Activated CD8-positive, alpha-beta memory T cell treated with anti-CD3 and anti-CD28 coated beads for 24 hours (primary cell): ENCODE results near the gene SLC12A7.

Experiments used
- DNase-seq: peaks from one replicate; pipeline ENCODE4 v3.0.0-alpha.2; 2020

The SLC12A7 gene

DNA sequence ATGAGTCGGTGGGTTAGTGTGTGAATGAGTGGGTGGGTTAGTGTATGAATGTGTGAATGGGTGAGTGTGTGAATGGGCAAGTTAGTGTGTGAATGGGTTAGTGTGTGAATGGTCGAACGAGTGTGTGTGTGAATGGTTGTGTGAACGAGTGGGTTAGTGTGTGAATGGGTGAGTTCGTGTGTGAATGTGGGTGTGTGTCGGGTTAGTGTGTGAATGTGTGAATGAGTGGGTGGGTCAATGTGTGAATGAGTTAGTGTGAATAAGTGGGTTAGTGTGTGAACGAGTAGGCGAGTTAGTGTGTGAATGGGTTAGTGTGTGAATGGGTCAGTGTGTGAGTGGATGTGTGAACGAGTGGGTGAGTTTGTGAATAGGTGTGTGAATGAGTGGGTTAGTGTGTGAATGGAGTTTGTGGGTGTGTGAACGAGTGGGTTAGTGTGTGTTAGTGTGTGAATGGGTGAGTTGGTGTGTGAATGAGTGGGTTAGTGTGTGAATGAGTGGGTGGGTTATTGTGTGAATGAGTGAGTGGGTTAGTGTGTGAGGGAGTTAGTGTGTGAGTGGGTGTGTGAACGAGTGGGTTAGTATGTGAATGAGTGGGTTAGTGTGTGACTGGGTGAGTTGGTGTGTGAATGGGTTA, 64.4 kb downstream of the SLC12A7 start:
- DNase-seq = no peak

DNA sequence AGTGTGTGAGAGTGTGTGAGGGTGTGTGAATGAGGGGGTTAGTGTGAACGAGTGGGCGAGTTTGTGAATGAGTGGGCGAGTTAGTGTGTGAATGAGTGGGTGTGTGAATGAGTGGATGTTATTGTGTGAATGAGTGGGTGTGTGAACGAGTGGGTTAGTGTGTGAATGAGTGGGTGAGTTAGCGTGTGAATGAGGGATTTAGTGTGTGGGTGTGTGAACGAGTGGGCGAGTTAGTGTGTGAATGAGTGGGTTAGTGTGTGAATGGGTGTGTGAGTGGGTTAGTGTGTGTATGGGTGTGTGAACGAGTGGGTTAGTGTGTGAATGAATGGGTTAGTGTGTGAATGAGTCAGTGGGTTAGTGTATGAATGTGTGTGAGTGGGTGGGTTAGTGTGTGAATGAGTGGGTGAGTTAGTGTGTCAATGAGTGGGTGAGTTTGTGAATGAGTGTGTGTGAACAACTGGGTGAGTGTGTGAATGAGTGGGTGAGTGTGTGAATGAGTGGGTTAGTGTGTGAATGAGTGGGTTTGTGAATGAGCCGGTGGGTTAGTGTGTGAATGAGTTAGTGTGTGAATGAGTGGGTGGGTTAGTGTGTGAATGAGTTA, 65.8 kb downstream of the SLC12A7 start:
- no peak for DNase-seq

- no peak for DNase-seq
Measured at GRCh38 chr5:1044117-1044516, 67.7 kb downstream of the SLC12A7 start.

- DNase-seq = no peak
Measured at GRCh38 chr5:1043327-1043726, 68.5 kb downstream of the SLC12A7 start.

DNA sequence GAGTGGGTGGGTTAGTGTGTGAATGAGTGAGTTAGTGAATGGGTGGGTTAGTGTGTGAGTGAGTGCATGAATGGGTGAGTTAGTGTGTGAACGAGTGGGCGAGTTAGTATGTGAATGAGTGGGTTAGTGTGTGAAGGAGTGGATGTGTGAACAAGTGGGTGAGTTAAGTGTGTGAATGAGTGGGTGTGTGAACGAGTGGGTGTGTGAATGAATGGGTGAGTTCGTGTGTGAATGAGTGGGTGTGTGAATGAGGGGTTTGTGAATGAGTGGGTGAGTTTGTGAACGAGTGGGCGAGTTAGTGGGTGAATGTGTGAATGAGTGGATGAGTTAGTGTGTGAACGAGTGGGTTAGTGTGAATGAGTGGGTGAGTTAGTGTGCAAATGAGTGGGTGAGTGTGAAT, 69.2 kb downstream of the SLC12A7 start:
- DNase-seq = no peak

GRCh38 chr5:1041225-1042143, 70.4 kb downstream of the SLC12A7 start:
- no peak for DNase-seq

DNA sequence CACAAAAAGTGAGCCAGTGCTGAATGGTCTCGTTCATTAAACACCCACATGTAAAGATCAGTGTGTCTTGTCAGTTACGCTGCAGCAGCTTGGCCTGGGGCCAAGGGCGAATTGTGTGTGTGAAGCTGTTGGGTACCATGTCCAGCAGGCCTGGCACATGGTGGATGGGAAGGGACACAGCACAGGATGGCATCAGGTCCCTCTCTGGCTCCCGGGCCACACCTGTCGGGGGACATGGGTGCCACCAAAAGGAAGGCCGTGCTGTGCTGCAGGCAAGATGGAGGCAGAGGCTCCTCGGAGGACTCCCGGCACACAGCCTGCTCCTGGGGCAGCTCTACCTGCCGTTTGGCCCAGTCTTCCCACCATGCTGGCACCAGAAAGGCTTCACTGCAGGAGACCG, 71.3 kb downstream of the SLC12A7 start:
- DNase-seq = no peak

GRCh38 chr5:1039706-1040260, 72.1 kb downstream of the SLC12A7 start:
- DNase-seq = no peak

DNA sequence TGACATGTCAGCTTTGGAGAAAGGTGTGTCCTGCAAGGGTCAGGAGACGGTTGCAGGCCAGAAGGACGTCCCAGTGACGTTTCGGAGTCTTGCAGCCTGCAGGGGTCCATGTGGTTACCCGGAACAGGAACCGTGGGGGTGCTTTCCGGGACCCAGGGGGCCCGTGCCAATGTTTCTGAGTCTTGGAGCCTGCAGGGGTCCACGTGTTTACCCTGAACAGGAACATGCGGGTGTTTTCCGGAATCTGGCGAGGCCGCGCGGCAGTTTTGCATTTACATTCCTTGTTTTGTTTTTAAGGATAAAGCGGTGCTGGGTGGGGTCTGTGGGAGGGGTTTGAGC, 72.7 kb downstream of the SLC12A7 start:
- no peak for DNase-seq

DNA sequence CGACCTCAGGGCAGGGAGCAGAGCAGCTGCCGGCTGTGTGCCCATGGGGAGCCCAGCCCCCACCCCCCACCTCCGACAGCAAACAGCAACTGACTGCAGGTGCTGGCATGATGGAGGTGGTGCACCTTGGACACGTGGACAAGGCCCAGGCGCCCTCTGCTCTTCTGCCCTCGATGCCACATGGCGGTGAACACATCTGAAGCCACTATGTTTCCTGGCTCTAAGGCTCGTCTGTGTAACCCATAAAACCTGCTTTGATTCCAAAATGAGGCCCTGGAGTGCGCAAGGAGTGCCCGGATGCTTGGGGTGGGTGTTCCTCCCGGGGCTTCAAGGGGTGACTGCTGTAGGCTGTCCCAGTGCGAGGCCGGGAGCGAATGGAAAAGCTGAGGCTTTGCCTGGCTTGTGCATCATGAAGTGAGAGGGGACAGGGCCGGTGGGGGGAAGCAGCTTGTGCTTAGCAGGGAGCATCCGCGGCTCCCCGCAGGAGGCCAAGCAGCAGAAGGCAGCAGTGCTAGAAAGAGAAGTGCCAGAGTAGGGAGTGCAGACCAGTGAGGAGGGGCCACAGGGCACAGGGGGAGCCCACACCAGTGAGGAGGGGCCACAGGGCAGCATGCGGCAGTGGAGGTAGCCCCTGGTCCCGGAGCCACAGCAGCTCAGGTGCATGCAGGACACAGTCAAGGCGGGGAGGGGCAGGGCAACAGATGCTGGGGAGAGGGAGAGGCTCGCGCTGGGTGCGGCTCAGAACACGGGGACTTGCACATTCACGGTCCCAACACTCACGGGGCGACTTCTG, 73.2 kb downstream of the SLC12A7 start:
- DNase-seq = no peak

GRCh38 chr5:1037671-1038416, 74.0 kb downstream of the SLC12A7 start:
- no peak for DNase-seq

DNA sequence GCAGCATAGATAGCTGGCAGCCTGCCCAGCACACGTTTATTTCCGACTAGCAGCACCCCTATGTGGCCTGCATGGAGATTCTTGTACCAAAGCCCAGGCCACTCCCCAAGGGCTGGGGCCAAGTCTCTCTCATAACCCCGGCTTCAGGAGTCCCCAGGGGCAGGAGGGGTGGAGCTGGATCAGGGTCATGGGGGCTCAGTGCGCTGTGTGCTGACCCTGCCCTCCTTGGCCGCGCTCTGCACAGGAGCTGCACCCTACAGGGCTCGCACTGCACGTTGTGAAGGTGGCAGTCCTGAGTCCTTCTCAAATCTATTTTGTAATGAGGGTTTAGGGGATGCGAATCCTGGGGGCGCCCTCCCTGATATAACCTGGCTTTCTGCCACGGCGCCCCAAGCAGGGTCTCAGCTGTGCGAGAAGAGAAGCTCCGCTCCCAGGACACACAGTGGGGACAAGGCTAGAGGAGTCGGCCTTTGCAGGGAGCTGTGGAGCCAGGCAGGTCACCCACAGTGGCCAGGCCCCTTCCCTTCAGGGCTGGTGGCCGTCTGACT, 74.7 kb downstream of the SLC12A7 start:
- no peak for DNase-seq

GRCh38 chr5:1036504-1037122, 75.2 kb downstream of the SLC12A7 start:
- DNase-seq = no peak

- DNase-seq = no peak
Measured at GRCh38 chr5:1035421-1036405, 76.2 kb downstream of the SLC12A7 start.

DNA sequence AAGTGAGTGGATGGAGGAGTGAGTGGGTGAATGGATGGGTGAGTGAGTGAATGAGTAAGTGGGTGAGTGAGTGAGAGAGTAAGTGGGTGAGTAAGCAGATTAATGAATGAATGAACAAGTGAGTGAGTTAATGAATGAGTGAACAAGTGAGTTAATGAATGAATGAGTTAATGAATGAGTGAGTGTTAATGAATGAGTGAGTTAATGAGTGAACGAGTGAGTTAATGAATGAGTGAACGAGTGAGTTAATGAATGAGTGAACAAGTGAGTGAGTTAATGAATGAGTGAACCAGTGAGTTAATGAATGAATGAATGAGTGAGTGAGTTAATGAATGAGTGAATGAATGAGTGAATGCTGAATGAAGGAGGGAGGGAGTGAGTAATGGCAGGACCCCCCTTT, 76.9 kb downstream of the SLC12A7 start:
- DNase-seq = no peak

DNA sequence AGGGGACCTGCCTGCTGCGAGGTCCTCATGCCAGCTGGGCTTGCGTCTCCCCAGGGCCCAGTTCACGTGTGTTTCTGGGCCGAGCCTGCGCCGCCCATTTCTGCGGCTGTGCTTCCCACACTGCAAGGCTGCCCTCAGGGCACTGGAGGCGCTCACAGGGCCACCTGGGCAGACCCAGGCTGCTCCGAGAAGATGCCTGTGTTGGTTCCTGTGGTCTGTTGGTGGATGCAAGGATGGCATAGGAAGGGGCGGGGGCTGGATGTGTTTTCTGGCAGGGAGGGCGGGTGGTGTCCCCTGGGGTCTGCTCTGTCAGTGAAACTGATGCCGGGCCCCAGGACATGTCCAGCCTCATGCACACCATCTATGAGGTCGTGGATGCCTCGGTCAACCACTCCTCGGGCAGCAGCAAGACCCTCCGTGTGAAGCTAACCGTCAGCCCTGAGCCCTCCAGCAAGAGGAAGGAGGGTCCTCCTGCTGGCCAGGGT, 77.4 kb downstream of the SLC12A7 start:
- no peak for DNase-seq

- DNase-seq = no peak
Measured at GRCh38 chr5:1033606-1034420, 78.0 kb downstream of the SLC12A7 start.

DNA sequence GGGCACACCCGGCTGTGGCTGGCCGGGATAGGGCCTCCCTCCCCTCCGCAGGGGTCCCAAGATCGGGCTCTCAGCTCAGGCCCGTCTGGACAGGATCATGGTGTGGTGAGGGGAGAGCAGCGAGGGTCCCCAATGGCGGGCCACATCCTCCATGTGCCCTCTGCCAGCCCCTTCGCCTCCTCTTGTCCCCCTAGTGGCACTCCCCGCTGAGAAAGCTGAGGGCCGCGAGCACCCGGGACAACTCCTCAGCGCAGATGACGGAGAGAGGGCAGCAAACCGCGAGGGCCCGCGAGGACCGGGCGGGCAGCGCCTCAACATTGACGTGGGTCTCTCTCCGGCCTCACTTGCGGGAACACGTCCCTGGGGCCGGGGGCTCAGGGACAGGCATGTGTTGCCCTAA, 78.7 kb downstream of the SLC12A7 start:
- no peak for DNase-seq

DNA sequence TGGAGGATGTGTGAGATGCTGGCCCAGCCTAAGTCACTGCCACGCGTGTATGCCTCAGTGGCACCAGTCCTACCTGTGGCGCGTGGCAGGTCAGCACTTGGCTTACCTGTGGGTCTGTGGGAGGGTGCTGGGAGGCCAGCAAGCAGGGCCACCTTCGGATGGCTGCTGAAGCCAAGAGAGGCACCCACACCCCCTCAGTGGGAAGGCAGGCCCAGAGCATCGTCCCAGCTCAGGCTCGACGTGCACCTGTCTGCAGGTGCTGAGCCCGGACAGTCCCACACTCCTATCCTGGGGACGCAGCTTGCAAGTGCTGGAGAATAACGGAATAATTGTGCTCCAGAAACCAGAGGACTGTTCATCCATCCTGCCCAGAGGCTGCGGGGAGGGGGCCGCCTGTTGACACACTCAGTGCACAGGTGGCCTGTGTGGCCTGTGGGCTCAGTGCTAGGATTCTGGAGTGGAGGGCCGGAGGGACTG, 79.3 kb downstream of the SLC12A7 start:
- no peak for DNase-seq
